ENCODE results near the gene EHD4. TPM values are rescaled to one million over a fixed set of nuclear protein-coding genes. Genes with fewer than 3 reads are reported as not detected.

EHD4 gene
- polyA plus RNA-seq, 3 donors = 12.8 to 16.0 (median 14.2) TPM

GRCh38 chr15:41945731-41946130 is 26.6 kb downstream of the EHD4 start:
- H3K27ac Mint-ChIP-seq = no peak overlapping the region
- WGBS (ENCODE audit: insufficient coverage) = 99% methylated on average over 6 of the region's 11 CpGs
- intact Hi-C loops (cut with micrococcal nuclease) = no loop called here
- H3K27ac ChIP-seq (ENCODE audit: low read depth in 1 of 2, low read length in 2 of 2) = no peak overlapping the region
- peaks cover 14% of the 10 kb centered on the region for H3K4me1 Mint-ChIP-seq
- H3K27me3 ChIP-seq (ENCODE audit: control insufficient read depth in 2 of 2, insufficient read depth in 2 of 2, low read length in 2 of 2) = no peaks in the 10 kb centered on the region
- peaks cover 7 to 11% of the 10 kb centered on the region in 2 donors for H3K4me1 ChIP-seq (ENCODE audit: control insufficient read depth in 1 of 2, insufficient read depth in 2 of 2, low read length in 2 of 2)
- no peak overlapping the region for H3K4me3 Mint-ChIP-seq
- no peak overlapping the region for H2AFZ ChIP-seq (ENCODE audit: insufficient read depth, low read depth, low read length, poor library complexity, severe bottlenecking)
- peaks cover 54 to 84% of the 10 kb centered on the region in 2 donors for H3K36me3 ChIP-seq (replicated peaks in 1 of 2; ENCODE audit: control insufficient read depth in 1 of 2, insufficient read depth in 2 of 2, low read length in 2 of 2)
- H3K36me3 Mint-ChIP-seq = peaks cover 70 to 81% of the 10 kb centered on the region in 2 donors
- H3K9ac ChIP-seq (ENCODE audit: insufficient read depth, low read length, poor library complexity, severe bottlenecking) = no peak overlapping the region
- DNase-seq = no peak
- H3K27me3 Mint-ChIP-seq (ENCODE audit: low read depth in 3 of 3) = peaks cover 0 to 3% (median 0%) of the 10 kb centered on the region in 3 donors
- no peaks in the 10 kb centered on the region for H3K9me3 ChIP-seq (replicated peaks in 1 of 2; ENCODE audit: control insufficient read depth in 1 of 2, insufficient read depth in 1 of 2, low read length in 2 of 2)
- peaks cover 0 to 2% (median 0%) of the 10 kb centered on the region in 7 donors for H3K9me3 Mint-ChIP-seq
- H3K4me2 ChIP-seq (replicated peaks; ENCODE audit: extremely low read depth, low read length, poor library complexity, severe bottlenecking) = no peak overlapping the region
- H3K79me2 ChIP-seq (ENCODE audit: insufficient read depth, low read length) = peaks cover 69% of the 10 kb centered on the region
- peaks cover 55% of the 10 kb centered on the region for H4K20me1 ChIP-seq (ENCODE audit: insufficient read depth, low read length)
- no peak for TF ChIP-seq CTCF (IDR thresholded peaks at IDR 0.05)
- no peak overlapping the region for H3K4me3 ChIP-seq (replicated peaks in 1 of 3; ENCODE audit: low read depth in 2 of 3, low read length in 3 of 3)

GRCh38 chr15:41945221-41945620 is 27.1 kb downstream of the EHD4 start:
- Mint-ChIP-seq H3K36me3 (peaks cover 70 to 81% of the 10 kb centered on the region in 2 donors), H3K9me3 (peaks cover 0 to 2% (median 0%) of the 10 kb centered on the region in 7 donors), H3K27me3 (ENCODE audit: low read depth in 3 of 3) (peaks cover 0 to 3% (median 0%) of the 10 kb centered on the region in 3 donors), H3K4me1 (peaks cover 10% of the 10 kb centered on the region), H3K27ac (no peak overlapping the region), H3K4me3 (no peak overlapping the region)
- no peak for DNase-seq
- Histone ChIP-seq H3K36me3 (replicated peaks in 1 of 2; ENCODE audit: control insufficient read depth in 1 of 2, insufficient read depth in 2 of 2, low read length in 2 of 2) (peaks cover 59 to 84% of the 10 kb centered on the region in 2 donors), H3K27me3 (ENCODE audit: control insufficient read depth in 2 of 2, insufficient read depth in 2 of 2, low read length in 2 of 2) (no peaks in the 10 kb centered on the region), H2AFZ (ENCODE audit: insufficient read depth, low read depth, low read length, poor library complexity, severe bottlenecking) (no peak overlapping the region), H3K9me3 (replicated peaks in 1 of 2; ENCODE audit: control insufficient read depth in 1 of 2, insufficient read depth in 1 of 2, low read length in 2 of 2) (no peaks in the 10 kb centered on the region), H3K27ac (ENCODE audit: low read depth in 1 of 2, low read length in 2 of 2) (no peak overlapping the region), H3K9ac (ENCODE audit: insufficient read depth, low read length, poor library complexity, severe bottlenecking) (no peak overlapping the region), H4K20me1 (ENCODE audit: insufficient read depth, low read length) (peaks cover 55% of the 10 kb centered on the region), H3K4me1 (ENCODE audit: control insufficient read depth in 1 of 2, insufficient read depth in 2 of 2, low read length in 2 of 2) (peaks cover 7 to 10% of the 10 kb centered on the region in 2 donors), H3K4me2 (replicated peaks; ENCODE audit: extremely low read depth, low read length, poor library complexity, severe bottlenecking) (no peak overlapping the region), H3K79me2 (ENCODE audit: insufficient read depth, low read length) (peaks cover 69% of the 10 kb centered on the region), H3K4me3 (replicated peaks in 1 of 3; ENCODE audit: low read depth in 2 of 3, low read length in 3 of 3) (no peak overlapping the region)
- intact Hi-C loops (cut with micrococcal nuclease) = no loop called here
- 100% methylated on average over 6 of the region's 6 CpGs for WGBS (ENCODE audit: insufficient coverage)
- TF ChIP-seq CTCF (IDR thresholded peaks at IDR 0.05) = no peak

Measured in CD14-positive monocyte (primary cell).